ENCODE measurements around the gene RAB19.
"Not testable (repeated sequence)": the region's sequence is repeated elsewhere in the genome, so short reads cannot be mapped to it uniquely, and the experiment has no call there.

The RAB19 gene

GRCh38 chr7:140402178-140402835 lies 1.6 kb upstream of the RAB19 start:
- H3K36me3 ChIP-seq (ENCODE audit: insufficient read depth, low read length), result no peaks in the 10 kb centered on the region
- no peak overlapping the region for H3K9ac ChIP-seq (ENCODE audit: low read depth, low read length)
- H3K4me2 ChIP-seq (ENCODE audit: insufficient read depth, low read length), result no peak overlapping the region
- H3K27ac ChIP-seq (ENCODE audit: low read length), result no peak overlapping the region
- H3K4me3 ChIP-seq (ENCODE audit: low read depth in 1 of 2, low read length in 2 of 2), result no peak overlapping the region
- no peaks in the 10 kb centered on the region for H3K27me3 ChIP-seq (ENCODE audit: insufficient read depth, low read length, poor library complexity)
- peaks cover 24% of the 10 kb centered on the region for H3K4me1 ChIP-seq (ENCODE audit: insufficient read depth, low read length)
- DNase-seq, result no peak
- no peaks in the 10 kb centered on the region for H4K20me1 ChIP-seq (ENCODE audit: insufficient read depth, low read length)
- no peaks in the 10 kb centered on the region for H3K9me3 ChIP-seq (ENCODE audit: insufficient read depth, low read length, severe bottlenecking)
- peaks cover 11% of the 10 kb centered on the region for H3K79me2 ChIP-seq (ENCODE audit: insufficient read depth, low read length)
- TF ChIP-seq CTCF (IDR thresholded peaks at IDR 0.05; ENCODE audit: borderline replicate concordance, extremely low read depth, low read length, poor library complexity, severe bottlenecking), result no peak
- no peak for ATAC-seq (ENCODE audit: insufficient read depth, low read depth)
- no peak overlapping the region for H2AFZ ChIP-seq (ENCODE audit: low read depth, low read length)

- no peak for TF ChIP-seq CTCF (IDR thresholded peaks at IDR 0.05; ENCODE audit: borderline replicate concordance, extremely low read depth, low read length, poor library complexity, severe bottlenecking)
- TF ChIP-seq EZH2 (IDR thresholded peaks at IDR 0.05; ENCODE audit: borderline replicate concordance, low read depth, low read length, severe bottlenecking), result no peak
- no peak overlapping the region for H3K9ac ChIP-seq (ENCODE audit: low read depth, low read length)
- peaks cover 14% of the 10 kb centered on the region for H3K4me1 ChIP-seq (ENCODE audit: insufficient read depth, low read length)
- no peaks in the 10 kb centered on the region for H4K20me1 ChIP-seq (ENCODE audit: insufficient read depth, low read length)
- DNase-seq, result no peak
- no peaks in the 10 kb centered on the region for H3K36me3 ChIP-seq (ENCODE audit: insufficient read depth, low read length)
- peak overlapping the region; percentile 57 for H2AFZ ChIP-seq (ENCODE audit: low read depth, low read length)
- no peaks in the 10 kb centered on the region for H3K27me3 ChIP-seq (ENCODE audit: insufficient read depth, low read length, poor library complexity)
- peak overlapping the region; percentile 52 for H3K27ac ChIP-seq (ENCODE audit: low read length)
- H3K4me2 ChIP-seq (ENCODE audit: insufficient read depth, low read length), result peak overlapping the region; percentile 56; the same call in 1 of the 2 replicates
- H3K4me3 ChIP-seq (ENCODE audit: low read depth in 1 of 2, low read length in 2 of 2), result no peak overlapping the region
- no peaks in the 10 kb centered on the region for H3K9me3 ChIP-seq (ENCODE audit: insufficient read depth, low read length, severe bottlenecking)
- ATAC-seq (ENCODE audit: insufficient read depth, low read depth), result no peak
- no peaks in the 10 kb centered on the region for H3K79me2 ChIP-seq (ENCODE audit: insufficient read depth, low read length)
These were observed 757 bp downstream of the RAB19 start for GRCh38 chr7:140404565-140405065.

- DNase-seq (no peak), ATAC-seq (ENCODE audit: insufficient read depth, low read depth) (no peak)
- Histone ChIP-seq H2AFZ (ENCODE audit: low read depth, low read length) (no peak overlapping the region), H3K27me3 (ENCODE audit: insufficient read depth, low read length, poor library complexity) (no peaks in the 10 kb centered on the region), H3K27ac (ENCODE audit: low read length) (no peak overlapping the region), H3K4me1 (ENCODE audit: insufficient read depth, low read length) (peaks cover 20% of the 10 kb centered on the region), H4K20me1 (ENCODE audit: insufficient read depth, low read length) (no peaks in the 10 kb centered on the region), H3K4me3 (ENCODE audit: low read depth in 1 of 2, low read length in 2 of 2) (no peak overlapping the region), H3K79me2 (ENCODE audit: insufficient read depth, low read length) (no peaks in the 10 kb centered on the region), H3K36me3 (ENCODE audit: insufficient read depth, low read length) (no peaks in the 10 kb centered on the region), H3K9me3 (ENCODE audit: insufficient read depth, low read length, severe bottlenecking) (no peaks in the 10 kb centered on the region), H3K9ac (ENCODE audit: low read depth, low read length) (no peak overlapping the region), H3K4me2 (ENCODE audit: insufficient read depth, low read length) (no peak overlapping the region)
- no peak for TF ChIP-seq EZH2 (IDR thresholded peaks at IDR 0.05; ENCODE audit: borderline replicate concordance, low read depth, low read length, severe bottlenecking)
- TF ChIP-seq CTCF (IDR thresholded peaks at IDR 0.05; ENCODE audit: borderline replicate concordance, extremely low read depth, low read length, poor library complexity, severe bottlenecking), result no peak
These were observed 11.5 kb downstream of the RAB19 start for GRCh38 chr7:140415361-140415760.

- H3K9me3 ChIP-seq (ENCODE audit: insufficient read depth, low read length, severe bottlenecking); DNase-seq; H3K36me3 ChIP-seq (ENCODE audit: insufficient read depth, low read length); H3K27ac ChIP-seq (ENCODE audit: low read length); H2AFZ ChIP-seq (ENCODE audit: low read depth, low read length); ATAC-seq (ENCODE audit: insufficient read depth, low read depth); H4K20me1 ChIP-seq (ENCODE audit: insufficient read depth, low read length); H3K9ac ChIP-seq (ENCODE audit: low read depth, low read length); H3K4me3 ChIP-seq (ENCODE audit: low read depth in 1 of 2, low read length in 2 of 2); H3K79me2 ChIP-seq (ENCODE audit: insufficient read depth, low read length); H3K27me3 ChIP-seq (ENCODE audit: insufficient read depth, low read length, poor library complexity); H3K4me2 ChIP-seq (ENCODE audit: insufficient read depth, low read length): not testable (repeated sequence)
- H3K4me1 ChIP-seq (ENCODE audit: insufficient read depth, low read length), result peaks cover 20% of the 10 kb centered on the region
These were observed 12.0 kb downstream of the RAB19 start for GRCh38 chr7:140415816-140416215.
